ENCODE data around the gene RFX2.

Gene RFX2

DNA sequence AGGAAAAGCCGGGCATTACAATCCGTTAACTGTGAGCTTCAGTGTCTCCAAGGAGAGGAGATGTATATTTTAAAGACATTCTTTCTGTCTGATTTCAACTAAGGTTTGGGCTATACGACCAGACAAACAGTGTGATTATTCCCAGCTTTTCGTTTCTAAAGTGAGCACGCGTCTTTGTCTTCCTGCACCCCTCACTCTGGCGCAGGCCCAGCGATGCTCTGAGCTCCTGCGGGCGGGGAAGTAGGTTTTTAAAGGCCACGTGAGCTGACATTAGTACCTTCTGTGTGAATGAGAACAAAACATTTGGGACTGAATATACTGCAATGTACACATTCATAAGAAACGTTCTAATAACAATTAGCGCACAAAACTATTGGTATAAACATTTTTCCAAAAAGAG lies 117.1 kb downstream of the RFX2 start:
- no peak overlapping the region for H3K4me3 ChIP-seq (replicated peaks; ENCODE audit: insufficient read depth, low read length)
- TF ChIP-seq, protein P1, sequence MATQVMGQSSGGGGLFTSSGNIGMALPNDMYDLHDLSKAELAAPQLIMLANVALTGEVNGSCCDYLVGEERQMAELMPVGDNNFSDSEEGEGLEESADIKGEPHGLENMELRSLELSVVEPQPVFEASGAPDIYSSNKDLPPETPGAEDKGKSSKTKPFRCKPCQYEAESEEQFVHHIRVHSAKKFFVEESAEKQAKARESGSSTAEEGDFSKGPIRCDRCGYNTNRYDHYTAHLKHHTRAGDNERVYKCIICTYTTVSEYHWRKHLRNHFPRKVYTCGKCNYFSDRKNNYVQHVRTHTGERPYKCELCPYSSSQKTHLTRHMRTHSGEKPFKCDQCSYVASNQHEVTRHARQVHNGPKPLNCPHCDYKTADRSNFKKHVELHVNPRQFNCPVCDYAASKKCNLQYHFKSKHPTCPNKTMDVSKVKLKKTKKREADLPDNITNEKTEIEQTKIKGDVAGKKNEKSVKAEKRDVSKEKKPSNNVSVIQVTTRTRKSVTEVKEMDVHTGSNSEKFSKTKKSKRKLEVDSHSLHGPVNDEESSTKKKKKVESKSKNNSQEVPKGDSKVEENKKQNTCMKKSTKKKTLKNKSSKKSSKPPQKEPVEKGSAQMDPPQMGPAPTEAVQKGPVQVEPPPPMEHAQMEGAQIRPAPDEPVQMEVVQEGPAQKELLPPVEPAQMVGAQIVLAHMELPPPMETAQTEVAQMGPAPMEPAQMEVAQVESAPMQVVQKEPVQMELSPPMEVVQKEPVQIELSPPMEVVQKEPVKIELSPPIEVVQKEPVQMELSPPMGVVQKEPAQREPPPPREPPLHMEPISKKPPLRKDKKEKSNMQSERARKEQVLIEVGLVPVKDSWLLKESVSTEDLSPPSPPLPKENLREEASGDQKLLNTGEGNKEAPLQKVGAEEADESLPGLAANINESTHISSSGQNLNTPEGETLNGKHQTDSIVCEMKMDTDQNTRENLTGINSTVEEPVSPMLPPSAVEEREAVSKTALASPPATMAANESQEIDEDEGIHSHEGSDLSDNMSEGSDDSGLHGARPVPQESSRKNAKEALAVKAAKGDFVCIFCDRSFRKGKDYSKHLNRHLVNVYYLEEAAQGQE (IDR thresholded peaks at IDR 0.05; ENCODE audit: insufficient replicate concordance, low read depth) = no peak
- TF ChIP-seq SPI1 (IDR thresholded peaks at IDR 0.05; ENCODE audit: borderline replicate concordance, low read depth) (no peak), GABPA (IDR thresholded peaks at IDR 0.05; ENCODE audit: low read depth) (no peak), POLR2AphosphoS5 (IDR thresholded peaks at IDR 0.05; ENCODE audit: low read depth) (no peak)
- TF ChIP-seq, protein P2, sequence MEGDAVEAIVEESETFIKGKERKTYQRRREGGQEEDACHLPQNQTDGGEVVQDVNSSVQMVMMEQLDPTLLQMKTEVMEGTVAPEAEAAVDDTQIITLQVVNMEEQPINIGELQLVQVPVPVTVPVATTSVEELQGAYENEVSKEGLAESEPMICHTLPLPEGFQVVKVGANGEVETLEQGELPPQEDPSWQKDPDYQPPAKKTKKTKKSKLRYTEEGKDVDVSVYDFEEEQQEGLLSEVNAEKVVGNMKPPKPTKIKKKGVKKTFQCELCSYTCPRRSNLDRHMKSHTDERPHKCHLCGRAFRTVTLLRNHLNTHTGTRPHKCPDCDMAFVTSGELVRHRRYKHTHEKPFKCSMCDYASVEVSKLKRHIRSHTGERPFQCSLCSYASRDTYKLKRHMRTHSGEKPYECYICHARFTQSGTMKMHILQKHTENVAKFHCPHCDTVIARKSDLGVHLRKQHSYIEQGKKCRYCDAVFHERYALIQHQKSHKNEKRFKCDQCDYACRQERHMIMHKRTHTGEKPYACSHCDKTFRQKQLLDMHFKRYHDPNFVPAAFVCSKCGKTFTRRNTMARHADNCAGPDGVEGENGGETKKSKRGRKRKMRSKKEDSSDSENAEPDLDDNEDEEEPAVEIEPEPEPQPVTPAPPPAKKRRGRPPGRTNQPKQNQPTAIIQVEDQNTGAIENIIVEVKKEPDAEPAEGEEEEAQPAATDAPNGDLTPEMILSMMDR (IDR thresholded peaks at IDR 0.05; ENCODE audit: insufficient read depth, low read length) = no peak
- DNase-seq (ENCODE audit: low read depth in 1 of 2, low spot score in 1 of 2) = no peak
- no peaks in the 10 kb centered on the region for H3K27me3 ChIP-seq (ENCODE audit: insufficient read depth, poor library complexity, severe bottlenecking)
- H3K27ac ChIP-seq (replicated peaks) = no peak overlapping the region

DNA sequence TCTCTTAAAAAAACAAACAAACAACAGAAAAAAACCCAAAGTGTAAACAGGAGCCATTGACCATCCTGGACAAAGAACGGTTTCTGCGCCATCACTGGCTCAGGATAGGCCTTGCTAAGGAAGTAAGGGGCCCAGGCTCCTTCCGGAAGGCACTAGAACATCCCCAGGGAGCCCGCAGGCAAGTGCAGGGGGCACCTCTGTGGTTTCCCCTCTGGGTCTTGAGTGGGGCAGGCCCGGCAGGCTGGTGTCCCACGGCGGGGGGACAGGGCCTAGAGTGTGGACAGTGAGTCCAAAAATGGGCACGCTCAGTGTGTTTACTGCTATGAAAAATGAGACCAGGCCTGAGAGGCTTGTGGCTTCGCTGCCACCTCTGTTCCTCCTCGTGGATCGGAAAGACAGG lies 117.5 kb downstream of the RFX2 start:
- Histone ChIP-seq H3K4me3 (replicated peaks; ENCODE audit: insufficient read depth, low read length) (no peak overlapping the region), H3K27me3 (ENCODE audit: insufficient read depth, poor library complexity, severe bottlenecking) (no peaks in the 10 kb centered on the region), H3K27ac (replicated peaks) (no peak overlapping the region)
- DNase-seq (ENCODE audit: low read depth in 1 of 2, low spot score in 1 of 2) = no peak
- TF ChIP-seq, protein P2 (IDR thresholded peaks at IDR 0.05; ENCODE audit: insufficient read depth, low read length) = no peak
- TF ChIP-seq POLR2AphosphoS5 (IDR thresholded peaks at IDR 0.05; ENCODE audit: low read depth) = no peak
- TF ChIP-seq GABPA (IDR thresholded peaks at IDR 0.05; ENCODE audit: low read depth) = no peak
- TF ChIP-seq SPI1 (IDR thresholded peaks at IDR 0.05; ENCODE audit: borderline replicate concordance, low read depth) = no peak
- TF ChIP-seq, protein P1 (IDR thresholded peaks at IDR 0.05; ENCODE audit: insufficient replicate concordance, low read depth) = no peak

DNA sequence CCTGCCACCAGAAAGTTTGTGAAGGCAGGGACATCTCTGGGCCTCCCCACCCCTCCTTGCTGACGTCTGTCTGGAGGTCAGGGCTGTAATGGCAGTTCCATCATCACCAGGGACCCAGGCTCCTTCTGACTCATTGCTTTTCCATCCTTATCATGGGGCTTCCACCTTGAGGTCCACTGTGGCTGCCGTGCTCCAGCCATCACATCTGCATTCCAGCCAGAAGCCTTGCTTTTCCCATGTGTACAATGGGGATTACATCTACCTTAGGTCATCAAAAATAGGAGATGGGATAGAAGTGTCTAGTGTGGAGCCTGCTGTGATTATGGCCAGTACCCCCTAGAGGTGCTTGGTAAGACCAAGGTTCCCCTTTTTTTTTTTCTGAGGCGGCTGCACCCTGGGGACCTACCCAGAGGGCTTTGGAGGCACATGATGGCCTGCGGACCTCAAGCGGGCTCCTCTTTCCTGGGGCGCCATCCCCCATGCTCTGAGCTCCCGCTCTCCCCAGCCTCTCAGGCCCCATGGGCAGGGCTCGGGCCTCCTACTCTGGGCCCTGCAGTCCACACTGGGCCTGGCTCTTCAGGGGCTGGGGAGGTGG lies 119.0 kb downstream of the RFX2 start:
- Histone ChIP-seq H3K27me3 (ENCODE audit: insufficient read depth, poor library complexity, severe bottlenecking) (no peaks in the 10 kb centered on the region), H3K27ac (replicated peaks) (no peak overlapping the region), H3K4me3 (replicated peaks; ENCODE audit: insufficient read depth, low read length) (no peak overlapping the region)
- no peak for DNase-seq (ENCODE audit: low read depth in 1 of 2, low spot score in 1 of 2)
- no peak for TF ChIP-seq POLR2AphosphoS5 (IDR thresholded peaks at IDR 0.05; ENCODE audit: low read depth)
- TF ChIP-seq, protein P1 (IDR thresholded peaks at IDR 0.05; ENCODE audit: insufficient replicate concordance, low read depth) = no peak
